ENCODE data around the gene MTX2. TPM values are rescaled to one million over a fixed set of nuclear protein-coding genes. Genes with fewer than 3 reads are reported as not detected.
A peak's percentile ranks its signal among the peaks of the same experiment; 100 is the strongest.

Gene MTX2
- total and polyA plus RNA-seq, 9 of the 15 experiments (the other 6 are each of a cell fraction or from before 2014, with no cell fraction given), result 38.1 to 170 (median 88.0) TPM

DNA sequence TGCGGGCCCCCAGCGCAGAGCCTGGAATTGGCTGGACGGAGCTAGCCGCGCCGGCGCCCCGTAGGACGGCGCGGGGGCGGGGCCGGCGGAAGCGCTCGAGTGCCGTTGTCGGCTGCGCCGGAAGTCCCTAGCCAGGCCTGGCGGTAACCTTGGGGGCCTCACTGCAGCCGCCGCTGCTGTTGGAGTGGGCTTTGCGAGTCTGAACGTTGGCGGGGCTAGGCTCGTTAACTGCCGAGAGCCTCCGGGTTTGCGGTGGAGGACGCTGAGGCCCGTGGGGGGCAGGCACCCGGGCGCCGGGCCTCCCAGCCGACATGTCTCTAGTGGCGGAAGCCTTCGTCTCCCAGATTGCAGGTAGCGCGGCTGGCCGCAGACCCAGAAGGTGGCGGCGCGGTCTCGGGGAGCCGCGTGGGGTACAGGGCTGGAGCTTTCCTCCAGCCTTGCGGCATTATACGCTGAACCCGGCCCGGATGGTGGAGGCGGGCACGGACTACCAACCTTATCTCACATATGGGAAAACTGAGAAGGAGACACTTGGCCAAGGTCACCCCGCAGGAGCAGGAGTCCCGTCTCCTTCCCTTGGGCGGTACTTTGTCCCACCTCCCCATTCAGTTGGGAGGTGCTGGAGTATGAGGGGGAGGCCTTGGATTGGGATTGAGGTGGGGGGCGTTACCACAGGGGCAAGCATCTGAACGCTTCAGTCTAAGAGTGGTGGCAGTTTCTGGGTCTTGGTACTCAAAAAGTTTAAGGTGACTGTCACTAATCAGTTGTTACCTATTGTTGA, at the start of gene MTX2 (continued):
- TF ChIP-seq, protein P1, sequence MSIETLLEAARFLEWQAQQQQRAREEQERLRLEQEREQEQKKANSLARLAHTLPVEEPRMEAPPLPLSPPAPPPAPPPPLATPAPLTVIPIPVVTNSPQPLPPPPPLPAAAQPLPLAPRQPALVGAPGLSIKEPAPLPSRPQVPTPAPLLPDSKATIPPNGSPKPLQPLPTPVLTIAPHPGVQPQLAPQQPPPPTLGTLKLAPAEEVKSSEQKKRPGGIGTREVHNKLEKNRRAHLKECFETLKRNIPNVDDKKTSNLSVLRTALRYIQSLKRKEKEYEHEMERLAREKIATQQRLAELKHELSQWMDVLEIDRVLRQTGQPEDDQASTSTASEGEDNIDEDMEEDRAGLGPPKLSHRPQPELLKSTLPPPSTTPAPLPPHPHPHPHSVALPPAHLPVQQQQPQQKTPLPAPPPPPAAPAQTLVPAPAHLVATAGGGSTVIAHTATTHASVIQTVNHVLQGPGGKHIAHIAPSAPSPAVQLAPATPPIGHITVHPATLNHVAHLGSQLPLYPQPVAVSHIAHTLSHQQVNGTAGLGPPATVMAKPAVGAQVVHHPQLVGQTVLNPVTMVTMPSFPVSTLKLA (conservative IDR thresholded peaks at IDR 0.05), result peak; percentile 69 to 90; a peak in 3 of 4 replicates
- TF ChIP-seq, protein P2, sequence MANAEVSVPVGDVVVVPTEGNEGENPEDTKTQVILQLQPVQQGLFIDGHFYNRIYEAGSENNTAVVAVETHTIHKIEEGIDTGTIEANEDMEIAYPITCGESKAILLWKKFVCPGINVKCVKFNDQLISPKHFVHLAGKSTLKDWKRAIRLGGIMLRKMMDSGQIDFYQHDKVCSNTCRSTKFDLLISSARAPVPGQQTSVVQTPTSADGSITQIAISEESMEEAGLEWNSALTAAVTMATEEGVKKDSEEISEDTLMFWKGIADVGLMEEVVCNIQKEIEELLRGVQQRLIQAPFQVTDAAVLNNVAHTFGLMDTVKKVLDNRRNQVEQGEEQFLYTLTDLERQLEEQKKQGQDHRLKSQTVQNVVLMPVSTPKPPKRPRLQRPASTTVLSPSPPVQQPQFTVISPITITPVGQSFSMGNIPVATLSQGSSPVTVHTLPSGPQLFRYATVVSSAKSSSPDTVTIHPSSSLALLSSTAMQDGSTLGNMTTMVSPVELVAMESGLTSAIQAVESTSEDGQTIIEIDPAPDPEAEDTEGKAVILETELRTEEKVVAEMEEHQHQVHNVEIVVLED (CRISPR knock-in tag; IDR thresholded peaks at IDR 0.05), result peak; percentile 83
- TF ChIP-seq, protein P3, sequence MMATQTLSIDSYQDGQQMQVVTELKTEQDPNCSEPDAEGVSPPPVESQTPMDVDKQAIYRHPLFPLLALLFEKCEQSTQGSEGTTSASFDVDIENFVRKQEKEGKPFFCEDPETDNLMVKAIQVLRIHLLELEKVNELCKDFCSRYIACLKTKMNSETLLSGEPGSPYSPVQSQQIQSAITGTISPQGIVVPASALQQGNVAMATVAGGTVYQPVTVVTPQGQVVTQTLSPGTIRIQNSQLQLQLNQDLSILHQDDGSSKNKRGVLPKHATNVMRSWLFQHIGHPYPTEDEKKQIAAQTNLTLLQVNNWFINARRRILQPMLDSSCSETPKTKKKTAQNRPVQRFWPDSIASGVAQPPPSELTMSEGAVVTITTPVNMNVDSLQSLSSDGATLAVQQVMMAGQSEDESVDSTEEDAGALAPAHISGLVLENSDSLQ (IDR thresholded peaks at IDR 0.05), result no peak
- peak; percentile 89 for TF ChIP-seq PHF21A (IDR thresholded peaks at IDR 0.05; ENCODE audit: borderline replicate concordance, low read depth)
- no peak for TF ChIP-seq TEAD4 (IDR thresholded peaks at IDR 0.05; ENCODE audit: low read length)
- TF ChIP-seq TEAD4 (CRISPR knock-in tag; IDR thresholded peaks at IDR 0.05; ENCODE audit: borderline replicate concordance), result no peak
- TF ChIP-seq, protein P4, sequence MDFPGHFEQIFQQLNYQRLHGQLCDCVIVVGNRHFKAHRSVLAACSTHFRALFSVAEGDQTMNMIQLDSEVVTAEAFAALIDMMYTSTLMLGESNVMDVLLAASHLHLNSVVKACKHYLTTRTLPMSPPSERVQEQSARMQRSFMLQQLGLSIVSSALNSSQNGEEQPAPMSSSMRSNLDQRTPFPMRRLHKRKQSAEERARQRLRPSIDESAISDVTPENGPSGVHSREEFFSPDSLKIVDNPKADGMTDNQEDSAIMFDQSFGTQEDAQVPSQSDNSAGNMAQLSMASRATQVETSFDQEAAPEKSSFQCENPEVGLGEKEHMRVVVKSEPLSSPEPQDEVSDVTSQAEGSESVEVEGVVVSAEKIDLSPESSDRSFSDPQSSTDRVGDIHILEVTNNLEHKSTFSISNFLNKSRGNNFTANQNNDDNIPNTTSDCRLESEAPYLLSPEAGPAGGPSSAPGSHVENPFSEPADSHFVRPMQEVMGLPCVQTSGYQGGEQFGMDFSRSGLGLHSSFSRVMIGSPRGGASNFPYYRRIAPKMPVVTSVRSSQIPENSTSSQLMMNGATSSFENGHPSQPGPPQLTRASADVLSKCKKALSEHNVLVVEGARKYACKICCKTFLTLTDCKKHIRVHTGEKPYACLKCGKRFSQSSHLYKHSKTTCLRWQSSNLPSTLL (IDR thresholded peaks at IDR 0.05), result no peak
- TF ChIP-seq ETV5 (CRISPR knock-in tag; IDR thresholded peaks at IDR 0.05; ENCODE audit: low read depth), result peak; percentile 80
- TF ChIP-seq ZNF589 (CRISPR knock-in tag; IDR thresholded peaks at IDR 0.05; ENCODE audit: low read depth), result 0 out of 2 replicates have a peak, but pooled peaks have one; percentile 18
- TF ChIP-seq, protein P5, sequence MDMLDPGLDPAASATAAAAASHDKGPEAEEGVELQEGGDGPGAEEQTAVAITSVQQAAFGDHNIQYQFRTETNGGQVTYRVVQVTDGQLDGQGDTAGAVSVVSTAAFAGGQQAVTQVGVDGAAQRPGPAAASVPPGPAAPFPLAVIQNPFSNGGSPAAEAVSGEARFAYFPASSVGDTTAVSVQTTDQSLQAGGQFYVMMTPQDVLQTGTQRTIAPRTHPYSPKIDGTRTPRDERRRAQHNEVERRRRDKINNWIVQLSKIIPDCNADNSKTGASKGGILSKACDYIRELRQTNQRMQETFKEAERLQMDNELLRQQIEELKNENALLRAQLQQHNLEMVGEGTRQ (CRISPR knock-in tag; IDR thresholded peaks at IDR 0.05), result no peak
- no peak for TF ChIP-seq GABPB2 (CRISPR knock-in tag; conservative IDR thresholded peaks at IDR 0.05)
- TF ChIP-seq HNRNPUL1 (IDR thresholded peaks at IDR 0.05; ENCODE audit: low read length), result no peak
- no peak for TF ChIP-seq RBM17 (IDR thresholded peaks at IDR 0.05; ENCODE audit: borderline replicate concordance, low read depth, low read length)
- no peak for TF ChIP-seq PTBP1 (IDR thresholded peaks at IDR 0.05; ENCODE audit: low read depth, low read length)
- TF ChIP-seq KLF1 (tag; IDR thresholded peaks at IDR 0.05), result peak; percentile 68
- TF ChIP-seq FOXK2 (conservative IDR thresholded peaks at IDR 0.05 in 1 of 2, IDR thresholded peaks at IDR 0.05 in 1 of 2; ENCODE audit: low read depth in 2 of 2), result peak in 1 of 2 experiments; percentile 33; a peak in 2 of 4 replicates
- no peak; the same call in 1 of the 2 replicates for TF ChIP-seq SP1 (CRISPR knock-in tag; IDR thresholded peaks at IDR 0.05)
- TF ChIP-seq, protein P6, sequence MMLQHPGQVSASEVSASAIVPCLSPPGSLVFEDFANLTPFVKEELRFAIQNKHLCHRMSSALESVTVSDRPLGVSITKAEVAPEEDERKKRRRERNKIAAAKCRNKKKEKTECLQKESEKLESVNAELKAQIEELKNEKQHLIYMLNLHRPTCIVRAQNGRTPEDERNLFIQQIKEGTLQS (IDR thresholded peaks at IDR 0.05), result no peak
- TF ChIP-seq, protein P6 (CRISPR knock-in tag; conservative IDR thresholded peaks at IDR 0.05), result no peak

Measured in K562 (cell line).